MM.1S (cell line): ENCODE measurements around the gene SLC25A11.

Experiments used
- EZH2 ChIP-seq: fragments of 300-600 bp; sonication (generic); optimal IDR thresholded peaks from 2 replicates; pipeline ENCODE3; 2017; ENCODE audit warnings: low read depth, mild to moderate bottlenecking, antibody characterized with exemption, low read length, mixed read lengths
- EZH2phosphoT487 ChIP-seq: fragments of 300-600 bp; sonication (generic); IDR thresholded peaks from 2 replicates; pipeline ENCODE4 v1.6.1; 2018; ENCODE audit warnings: antibody characterized with exemption, low read length

DNA sequence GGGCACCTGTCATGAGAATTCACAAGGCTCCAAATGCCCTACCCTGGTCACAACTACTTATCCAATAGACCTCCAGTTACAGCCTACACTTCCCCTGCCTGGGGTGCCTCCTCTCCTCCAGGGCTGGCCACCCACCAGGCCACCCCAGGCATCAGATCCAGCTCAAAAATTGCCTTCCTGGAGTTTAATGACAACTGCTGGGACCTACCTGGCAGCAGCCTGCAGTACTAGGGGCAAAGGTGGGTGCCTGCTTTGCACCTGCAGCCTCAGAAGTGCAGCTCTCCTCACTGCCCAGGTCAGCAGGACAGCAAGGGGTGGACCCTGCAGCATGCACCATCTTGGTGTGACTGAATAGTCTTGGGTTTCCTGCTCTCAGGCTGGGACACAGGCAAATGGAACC, 4.2 kb downstream of the SLC25A11 start:
- TF ChIP-seq EZH2phosphoT487 (no peak), EZH2 (no peak)
